SK-N-SH treated with all-trans-retinoic acid at 6 μM for 48 hours (cell line): ENCODE results near the gene YIPF2.

Experiments
- ARNTL ChIP-seq: fragments of 450-650 bp; formaldehyde crosslinking; IDR thresholded peaks from 2 replicates; pipeline ENCODE4 v1.5.0; 2020; ENCODE audit warnings: low read depth, mild to moderate bottlenecking, moderate library complexity, borderline replicate concordance
- CSDC2 ChIP-seq: fragments of 250-450 bp; sonication (Bioruptor Pico); IDR thresholded peaks from 2 replicates; pipeline ENCODE4 v1.5.0; 2020; ENCODE audit warnings: mild to moderate bottlenecking, moderate library complexity
- GLIS3 ChIP-seq: fragments of 250-450 bp; sonication (Bioruptor Pico); IDR thresholded peaks from 2 replicates; pipeline ENCODE4 v1.5.0; 2020; ENCODE audit warnings: mild to moderate bottlenecking, moderate library complexity
- PPARA ChIP-seq: fragments of 250-450 bp; sonication (Bioruptor Pico); IDR thresholded peaks from 2 replicates; pipeline ENCODE4 v1.5.0; 2020; ENCODE audit warnings: mild to moderate bottlenecking, borderline replicate concordance
- SNAI2 ChIP-seq: fragments of 250-450 bp; sonication (Bioruptor Pico); IDR thresholded peaks from 2 replicates; pipeline ENCODE4 v1.5.0; 2020; ENCODE audit warnings: mild to moderate bottlenecking, moderate library complexity
- TOX ChIP-seq: fragments of 250-450 bp; sonication (Bioruptor Pico); IDR thresholded peaks from 2 replicates; pipeline ENCODE4 v1.8.0; 2021; ENCODE audit warnings: mild to moderate bottlenecking, moderate library complexity, borderline replicate concordance
- ZFP3 ChIP-seq: fragments of 250-450 bp; sonication (Bioruptor Pico); IDR thresholded peaks from 2 replicates; pipeline ENCODE4 v1.5.0; 2020; ENCODE audit warnings: mild to moderate bottlenecking, moderate library complexity
- ZNF70 ChIP-seq: fragments of 450-650 bp; formaldehyde crosslinking; IDR thresholded peaks from 2 replicates; pipeline ENCODE4 v1.5.0; 2020; ENCODE audit warnings: mild to moderate bottlenecking, moderate library complexity
- ZNF8 ChIP-seq: fragments of 450-650 bp; formaldehyde crosslinking; IDR thresholded peaks from 2 replicates; pipeline ENCODE4 v1.5.0; 2020; ENCODE audit warnings: mild to moderate bottlenecking, moderate library complexity
- TF ChIP-seq, protein P1 (sequence below): fragments of 250-450 bp; sonication (Bioruptor Pico); IDR thresholded peaks from 2 replicates; pipeline ENCODE4 v1.8.0; 2020; ENCODE audit warnings: mild to moderate bottlenecking, moderate library complexity, borderline replicate concordance

DNA sequence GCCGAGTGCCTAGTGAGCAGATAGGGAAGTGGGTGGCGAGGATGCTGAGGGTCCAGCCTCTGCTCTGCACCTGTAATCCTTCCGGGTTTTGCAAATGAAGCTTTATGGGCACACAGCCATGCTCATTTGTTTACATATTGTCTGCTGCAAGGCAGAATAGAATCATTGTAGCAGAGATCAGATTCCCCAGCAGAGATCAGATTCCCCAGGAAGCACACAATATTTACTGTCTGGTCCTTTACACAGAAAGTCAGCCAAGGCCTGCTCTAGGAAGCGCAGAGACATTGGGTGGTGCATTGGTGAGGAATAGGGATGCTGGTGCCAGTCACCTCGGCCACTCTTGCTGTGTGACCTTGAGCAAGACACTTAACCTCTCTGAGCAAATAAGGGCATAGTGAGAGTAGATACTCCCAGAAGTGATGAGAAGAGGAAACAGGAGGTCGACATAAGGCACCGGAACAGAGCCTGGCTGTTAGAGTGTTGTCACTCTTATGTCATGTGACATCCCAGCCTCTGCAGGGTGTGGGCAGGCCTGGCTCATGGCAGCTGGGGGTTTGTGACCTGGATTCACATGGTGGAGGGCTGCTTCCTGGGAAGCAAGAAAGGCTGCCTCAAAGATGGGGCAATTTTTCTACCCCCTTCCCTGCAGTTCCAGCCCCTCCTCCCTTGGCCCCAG, 31.4 kb downstream of the YIPF2 start:
- TF ChIP-seq ZFP3 (CRISPR knock-in tag) (no peak), ZNF8 (CRISPR knock-in tag) (no peak), GLIS3 (CRISPR knock-in tag) (no peak), SNAI2 (no peak), PPARA (CRISPR knock-in tag) (no peak), CSDC2 (no peak), ARNTL (CRISPR knock-in tag) (no peak), ZNF70 (CRISPR knock-in tag) (no peak), TOX (CRISPR knock-in tag) (no peak)
- TF ChIP-seq, protein P1, sequence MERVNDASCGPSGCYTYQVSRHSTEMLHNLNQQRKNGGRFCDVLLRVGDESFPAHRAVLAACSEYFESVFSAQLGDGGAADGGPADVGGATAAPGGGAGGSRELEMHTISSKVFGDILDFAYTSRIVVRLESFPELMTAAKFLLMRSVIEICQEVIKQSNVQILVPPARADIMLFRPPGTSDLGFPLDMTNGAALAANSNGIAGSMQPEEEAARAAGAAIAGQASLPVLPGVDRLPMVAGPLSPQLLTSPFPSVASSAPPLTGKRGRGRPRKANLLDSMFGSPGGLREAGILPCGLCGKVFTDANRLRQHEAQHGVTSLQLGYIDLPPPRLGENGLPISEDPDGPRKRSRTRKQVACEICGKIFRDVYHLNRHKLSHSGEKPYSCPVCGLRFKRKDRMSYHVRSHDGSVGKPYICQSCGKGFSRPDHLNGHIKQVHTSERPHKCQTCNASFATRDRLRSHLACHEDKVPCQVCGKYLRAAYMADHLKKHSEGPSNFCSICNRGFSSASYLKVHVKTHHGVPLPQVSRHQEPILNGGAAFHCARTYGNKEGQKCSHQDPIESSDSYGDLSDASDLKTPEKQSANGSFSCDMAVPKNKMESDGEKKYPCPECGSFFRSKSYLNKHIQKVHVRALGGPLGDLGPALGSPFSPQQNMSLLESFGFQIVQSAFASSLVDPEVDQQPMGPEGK (CRISPR knock-in tag), result no peak
